Body of pancreas (tissue), 4 donors: ENCODE results near the gene ZKSCAN4. TPM values are rescaled to one million over a fixed set of nuclear protein-coding genes. Genes with fewer than 3 reads are reported as not detected.
A peak's percentile ranks its signal among the peaks of the same experiment; 100 is the strongest.

Source experiments
- ATAC-seq: fragments of 150-250 bp; one replicate; pipeline ENCODE4 v1.9.1; 2016
- DNase-seq, 4 donors: peaks; one replicate each; pipeline ENCODE4 v3.0.0-alpha.2; 2019
- H3K27ac ChIP-seq, 4 donors: fragments of 200-600 bp; sonication (generic); 1 replicate in 3 of 4; 2 replicates in 1 of 4; pipeline versions ENCODE4 v1.5.1 to v1.6.1; 2016 to 2019; ENCODE audit warnings: mild to moderate bottlenecking in 1 of 4, mixed read lengths in 1 of 4, moderate library complexity in 1 of 4
- H3K27me3 ChIP-seq, 2 donors: fragments of 200-600 bp; sonication (generic); one replicate each; pipeline ENCODE4 v1.6.0; 2016; ENCODE audit warnings: mild to moderate bottlenecking in 1 of 2
- H3K36me3 ChIP-seq, 2 donors: fragments of 200-600 bp; sonication (generic); replicated peaks in 1 of 2; 2 replicates each; pipeline ENCODE4 v1.5.1; 2016; ENCODE audit warnings: low read depth in 2 of 2; ENCODE audit not compliant: insufficient read depth in 1 of 2
- H3K4me1 ChIP-seq: fragments of 200-600 bp; sonication (generic); one replicate; pipeline ENCODE4 v1.6.0; 2016
- H3K4me3 ChIP-seq, 2 donors: fragments of 200-600 bp; sonication (generic); 1 replicate in 1 of 2; 2 replicates in 1 of 2; pipeline ENCODE4 v1.5.1; 2016 to 2019
- H3K9me3 ChIP-seq, 3 donors: fragments of 200-600 bp; sonication (generic); 1 replicate in 2 of 3; 2 replicates in 1 of 3; pipeline ENCODE4 v1.5.1; 2016
- POLR2A ChIP-seq, 3 donors: fragments of 450-650 bp; IDR thresholded peaks; one replicate each; pipeline ENCODE4 v1.6.1; 2016; ENCODE audit warnings: antibody characterized with exemption in 3 of 3, mild to moderate bottlenecking in 2 of 3
- WGBS, 2 donors: methylation state at CpG; one replicate each; pipeline ENCODE4 v1.1.5; 2017; 5-methylcytosine and 5-hydroxymethylcytosine counted together
- intact Hi-C: fragments of 100-400 bp; cut with DNase I; formaldehyde crosslinking; loops from one replicate; pipeline ENCODE4 v1.15.1; 2023
- total RNA-seq, 2 donors: library from RNA; depleted of rRNA; stranded (reverse); fragments of >200 nt; gene quantifications; one replicate each; pipeline ENCODE4 v1.1.0, GENCODE V29; 2016
- TF ChIP-seq, protein P1 (sequence below), 7 experiments: fragments of 450-650 bp in 4 of 7; fragments of 200-600 bp in 3 of 7; sonication (generic) in 3 of 7; IDR thresholded peaks; one replicate each; pipeline ENCODE4 v1.5.1; 2016 to 2019; ENCODE audit warnings: antibody characterized with exemption in 7 of 7

The ZKSCAN4 gene
- 1 to 10 TPM; 2.3 to 2.6 TPM for total RNA-seq

DNA sequence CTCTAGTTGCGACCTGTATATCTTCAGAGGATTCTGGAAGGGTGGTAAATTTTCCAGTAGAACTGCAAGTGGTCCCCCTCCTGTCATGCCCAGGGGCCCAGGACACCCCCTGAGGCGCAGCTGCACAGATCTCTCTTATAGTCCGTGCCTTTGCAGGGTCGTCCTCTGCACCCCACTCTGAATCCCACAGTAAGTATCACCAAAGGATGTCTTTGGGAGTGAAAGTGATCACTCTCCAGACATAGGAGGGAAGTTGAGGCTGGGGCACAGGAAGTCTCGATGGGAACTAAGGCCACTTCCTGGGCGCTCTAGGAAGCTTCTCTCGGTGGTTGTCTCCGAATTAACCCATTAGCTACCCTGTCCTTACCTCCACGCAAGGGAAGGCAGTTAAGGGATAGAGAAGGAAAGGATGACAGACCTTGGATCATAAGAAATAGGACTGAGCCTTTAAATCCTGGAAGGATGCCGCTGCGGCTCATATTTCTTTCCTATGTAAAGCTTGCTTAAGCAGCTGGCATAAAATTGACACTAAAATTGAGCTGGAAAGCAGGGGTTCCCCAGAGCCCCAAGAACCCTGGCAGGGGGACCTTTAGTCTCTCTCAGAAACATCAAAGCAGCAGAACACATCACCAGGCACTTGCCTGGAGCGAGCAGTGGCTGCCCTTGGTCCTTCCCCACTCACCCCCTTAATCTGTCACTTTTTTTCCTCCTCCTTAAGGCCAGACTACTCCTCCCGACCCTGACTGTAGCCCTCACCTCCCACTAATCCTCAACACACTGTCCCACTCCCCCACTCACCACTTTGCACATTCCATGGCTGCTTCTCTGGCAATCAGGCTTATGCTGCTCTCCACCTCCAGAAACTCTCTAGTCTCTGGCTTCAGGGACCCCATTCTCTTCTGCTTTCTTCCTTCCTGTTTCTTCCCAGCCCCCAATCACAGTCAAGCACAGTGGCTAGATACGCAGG is at the start of gene ZKSCAN4:
TSS of gene ZKSCAN4 (minus strand) at position 261 of the 967 bp plus-strand sequence. CDS start 289 bp downstream, outside the sequence.
- TF ChIP-seq, protein P1, sequence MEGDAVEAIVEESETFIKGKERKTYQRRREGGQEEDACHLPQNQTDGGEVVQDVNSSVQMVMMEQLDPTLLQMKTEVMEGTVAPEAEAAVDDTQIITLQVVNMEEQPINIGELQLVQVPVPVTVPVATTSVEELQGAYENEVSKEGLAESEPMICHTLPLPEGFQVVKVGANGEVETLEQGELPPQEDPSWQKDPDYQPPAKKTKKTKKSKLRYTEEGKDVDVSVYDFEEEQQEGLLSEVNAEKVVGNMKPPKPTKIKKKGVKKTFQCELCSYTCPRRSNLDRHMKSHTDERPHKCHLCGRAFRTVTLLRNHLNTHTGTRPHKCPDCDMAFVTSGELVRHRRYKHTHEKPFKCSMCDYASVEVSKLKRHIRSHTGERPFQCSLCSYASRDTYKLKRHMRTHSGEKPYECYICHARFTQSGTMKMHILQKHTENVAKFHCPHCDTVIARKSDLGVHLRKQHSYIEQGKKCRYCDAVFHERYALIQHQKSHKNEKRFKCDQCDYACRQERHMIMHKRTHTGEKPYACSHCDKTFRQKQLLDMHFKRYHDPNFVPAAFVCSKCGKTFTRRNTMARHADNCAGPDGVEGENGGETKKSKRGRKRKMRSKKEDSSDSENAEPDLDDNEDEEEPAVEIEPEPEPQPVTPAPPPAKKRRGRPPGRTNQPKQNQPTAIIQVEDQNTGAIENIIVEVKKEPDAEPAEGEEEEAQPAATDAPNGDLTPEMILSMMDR (IDR thresholded peaks at IDR 0.05), result no peak
- TF ChIP-seq POLR2A (IDR thresholded peaks at IDR 0.05), result peak in 1 of 3 donors; percentile 21
- H3K4me1 ChIP-seq, result peaks cover 14% of the 10 kb centered on the region
- no peaks in the 10 kb centered on the region for H3K9me3 ChIP-seq
- 5 to 9% methylated on average over 10 to 14 of the region's 14 CpGs for WGBS, 2 donors
- peak within 1 kb of the TSS in 2 of 4 donors; percentile 30 to 54 for H3K27ac ChIP-seq
- peak within 1 kb of the TSS; percentile 80 to 93 for H3K4me3 ChIP-seq
- DNase-seq (peak; percentile 72 to 84 (median 78)), ATAC-seq (peak; percentile 96)
- H3K36me3 ChIP-seq, result peaks cover 0 to 2% of the 10 kb centered on the region in 2 donors
- intact Hi-C loops, result loop anchor here (10.0 kb wide), 1 partner anchor 127 kb away; the partner anchor contains the start of gene ZSCAN16
- no peaks in the 10 kb centered on the region for H3K27me3 ChIP-seq

DNA sequence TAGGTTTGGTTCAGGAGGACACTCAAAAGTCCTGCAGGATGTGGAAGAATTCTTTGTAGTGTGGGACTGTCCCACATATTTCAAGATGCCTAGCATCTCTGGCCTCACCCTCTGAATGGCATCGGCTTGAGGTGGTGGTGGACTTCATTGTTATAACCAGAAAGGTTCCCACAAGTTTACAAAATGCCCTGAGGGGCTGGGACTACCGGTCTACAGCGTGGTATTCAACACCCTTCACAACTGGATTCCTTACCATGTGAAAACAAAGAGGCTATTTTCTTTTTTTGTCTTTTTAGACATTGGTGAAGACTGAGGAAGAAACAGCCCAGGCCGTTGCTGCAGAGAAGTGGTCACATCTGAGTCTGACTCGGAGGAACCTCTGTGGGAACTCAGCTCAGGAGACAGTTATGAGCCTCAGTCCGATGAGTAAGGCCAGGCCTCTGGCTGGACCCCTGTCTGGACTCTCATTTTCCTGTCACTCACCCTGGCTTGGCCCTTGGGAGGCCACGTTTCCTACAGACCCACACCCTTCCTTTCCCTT is 44.5 kb upstream of the ZKSCAN4 start:
- no peak for DNase-seq
- intact Hi-C loops, result no loop called here
- H3K36me3 ChIP-seq, result no peaks in the 10 kb centered on the region

DNA sequence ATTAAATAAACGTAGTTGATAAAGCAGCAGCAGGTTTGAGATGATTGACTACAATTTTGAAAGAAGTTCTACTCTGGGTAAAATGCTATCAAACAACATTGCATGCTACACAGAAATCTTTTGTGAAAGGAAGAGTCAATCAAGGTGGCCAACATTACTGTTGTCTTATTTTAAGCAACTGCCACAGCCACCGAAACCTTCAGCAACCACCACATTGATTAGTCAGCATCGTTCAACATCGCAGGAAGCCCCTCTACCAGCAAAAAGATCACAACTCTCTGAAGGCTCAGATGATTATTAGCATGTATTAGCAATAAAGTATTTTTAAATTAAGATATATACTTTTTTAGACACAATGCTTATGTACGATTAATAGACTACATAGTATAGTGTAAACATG is 43.3 kb upstream of the ZKSCAN4 start:
- no peak overlapping the region for H3K4me3 ChIP-seq
- TF ChIP-seq POLR2A (IDR thresholded peaks at IDR 0.05), result no peak
- TF ChIP-seq, protein P1 (IDR thresholded peaks at IDR 0.05), result no peak
- intact Hi-C loops, result no loop called here
- no peaks in the 10 kb centered on the region for H3K27me3 ChIP-seq
- no peak for DNase-seq
- no peaks in the 10 kb centered on the region for H3K4me1 ChIP-seq
- 86 to 88% methylated on average over 5 of the region's 5 CpGs for WGBS, 2 donors
- no peaks in the 10 kb centered on the region for H3K9me3 ChIP-seq
- no peak for ATAC-seq
- no peaks in the 10 kb centered on the region for H3K36me3 ChIP-seq
- H3K27ac ChIP-seq, result no peak overlapping the region

More for the DNA sequence above, 44.5 kb upstream of the ZKSCAN4 start:
- H3K4me1 ChIP-seq, result no peaks in the 10 kb centered on the region
- H3K4me3 ChIP-seq, result no peak overlapping the region
- 90 to 91% methylated on average over 7 of the region's 7 CpGs for WGBS, 2 donors
- H3K9me3 ChIP-seq, result no peaks in the 10 kb centered on the region
- ATAC-seq, result no peak
- no peak for TF ChIP-seq POLR2A (IDR thresholded peaks at IDR 0.05)
- TF ChIP-seq, protein P1 (IDR thresholded peaks at IDR 0.05), result no peak
- H3K27me3 ChIP-seq, result no peaks in the 10 kb centered on the region
- H3K27ac ChIP-seq, result no peak overlapping the region

DNA sequence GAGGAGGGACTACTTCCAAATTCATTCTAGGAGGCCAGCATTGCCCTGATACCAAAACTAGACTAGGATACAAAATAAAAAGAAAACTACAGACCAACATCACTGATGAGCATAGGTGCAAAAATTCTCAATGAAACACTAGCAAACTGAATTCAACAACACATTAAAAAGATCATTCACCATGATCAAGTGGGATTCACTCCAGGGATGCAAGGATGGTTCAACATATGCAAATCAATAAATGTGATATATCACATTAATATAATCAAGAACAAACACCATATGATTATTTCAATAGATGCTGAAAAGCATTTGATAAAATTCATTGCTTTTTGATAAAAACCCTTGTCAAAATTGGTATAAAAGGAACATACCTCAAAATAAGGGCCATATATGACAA is 39.5 kb upstream of the ZKSCAN4 start:
- intact Hi-C loops, result no loop called here
- ATAC-seq, result no peak

More for the DNA sequence above, 39.5 kb upstream of the ZKSCAN4 start:
- Histone ChIP-seq H3K36me3 (no peaks in the 10 kb centered on the region), H3K4me1 (no peaks in the 10 kb centered on the region), H3K4me3 (no peak overlapping the region), H3K9me3 (no peaks in the 10 kb centered on the region), H3K27ac (no peak overlapping the region), H3K27me3 (no peaks in the 10 kb centered on the region)
- no peak for DNase-seq
- TF ChIP-seq, protein P1 (IDR thresholded peaks at IDR 0.05), result no peak
- TF ChIP-seq POLR2A (IDR thresholded peaks at IDR 0.05), result no peak
